Measurements from ENCODE around the gene RPL3. TPM values are rescaled to one million over a fixed set of nuclear protein-coding genes. Genes with fewer than 3 reads are reported as not detected.

RPL3 gene
- total RNA-seq: 1,000 to 10,000 TPM; 2,574 to 2,607 TPM
- polyA plus RNA-seq: 3,654 TPM

DNA sequence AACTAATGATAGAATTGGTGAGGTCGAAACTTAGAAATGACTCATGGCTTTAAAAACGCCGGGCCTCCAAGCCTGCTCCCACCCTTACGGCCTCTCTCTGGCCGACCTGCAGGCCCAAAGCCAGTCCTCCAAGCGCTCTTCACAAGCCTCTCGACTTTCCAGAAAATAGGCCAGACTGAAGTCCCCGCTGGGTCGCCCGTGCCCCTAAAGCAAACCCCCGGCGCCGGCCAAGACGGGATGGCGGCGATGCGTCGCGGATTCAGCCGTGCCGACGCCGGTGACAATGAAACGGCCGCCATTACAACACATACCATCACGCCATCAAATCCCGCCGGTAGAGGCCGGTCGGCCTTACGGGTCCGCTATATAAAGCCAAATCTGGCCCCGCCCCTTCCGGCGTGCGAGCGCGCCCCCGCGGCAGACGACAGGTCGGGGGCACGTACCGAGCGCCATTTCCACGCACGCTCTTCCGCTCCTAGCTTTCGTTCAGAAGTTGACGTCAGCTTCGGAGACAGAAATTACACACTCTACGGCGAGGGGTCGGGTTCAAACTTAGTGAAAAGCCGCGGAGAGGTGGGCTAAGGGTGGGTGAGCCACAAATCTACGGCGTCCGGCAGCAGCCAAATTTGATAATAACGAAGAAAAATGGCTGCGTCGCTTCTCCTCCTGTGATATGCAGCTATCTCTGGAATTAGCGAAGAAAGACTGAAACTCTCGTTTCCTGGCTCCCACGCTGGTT lies at the start of gene RPL3:
RPL3 (minus strand) TSS at position 340 of the 739 bp plus-strand sequence; CDS start at position 314, 26 bp downstream.
- Histone ChIP-seq H3K4me1 (ENCODE audit: insufficient read depth, low read length) (peaks cover 42% of the 10 kb centered on the region), H3K4me3 (ENCODE audit: low read length) (peak within 1 kb of the TSS; percentile 99), H3K27ac (ENCODE audit: low read depth, low read length) (peak within 1 kb of the TSS; percentile 93), H3K9me3 (ENCODE audit: low read length) (no peaks in the 10 kb centered on the region), H3K36me3 (ENCODE audit: insufficient read depth, low read length) (peaks cover 44% of the 10 kb centered on the region), H3K27me3 (ENCODE audit: insufficient read depth, low read length, poor library complexity, severe bottlenecking) (no peaks in the 10 kb centered on the region)
- peaks cover 8 to 56% (median 13%) of the 10 kb centered on the region in 3 donors for H3K36me3 Mint-ChIP-seq
- peaks cover 47 to 57% (median 52%) of the 10 kb centered on the region in 3 donors for H3K4me1 Mint-ChIP-seq
- H3K4me3 Mint-ChIP-seq: peak within 1 kb of the TSS; percentile 95 to 100 (median 99)
- H3K27ac Mint-ChIP-seq: peak within 1 kb of the TSS; percentile 90 to 99 (median 97)
- ChIA-PET CTCF (interaction anchor here (0.7 to 7.0 kb wide), 18 partner anchors 8 to 572 kb away, joined by 3 to 178 read pairs (median 6); partner anchors contain the start of genes ATF4, CBX6, CBX7 and TAB1), POLR2A (interaction anchor here (0.5 to 7.0 kb wide), 35 partner anchors 8 to 1119 kb away, joined by 3 to 89 read pairs (median 5); partner anchors contain the start of genes ATF4, CBX6, CBX7 and PDGFB)
- DNase-seq: peak; percentile 93 to 98 (median 97)
- H3K9me3 Mint-ChIP-seq: peaks cover 0 to 3% (median 0%) of the 10 kb centered on the region in 5 donors
- peaks cover 0 to 10% of the 10 kb centered on the region in 2 donors for H3K27me3 Mint-ChIP-seq

DNA sequence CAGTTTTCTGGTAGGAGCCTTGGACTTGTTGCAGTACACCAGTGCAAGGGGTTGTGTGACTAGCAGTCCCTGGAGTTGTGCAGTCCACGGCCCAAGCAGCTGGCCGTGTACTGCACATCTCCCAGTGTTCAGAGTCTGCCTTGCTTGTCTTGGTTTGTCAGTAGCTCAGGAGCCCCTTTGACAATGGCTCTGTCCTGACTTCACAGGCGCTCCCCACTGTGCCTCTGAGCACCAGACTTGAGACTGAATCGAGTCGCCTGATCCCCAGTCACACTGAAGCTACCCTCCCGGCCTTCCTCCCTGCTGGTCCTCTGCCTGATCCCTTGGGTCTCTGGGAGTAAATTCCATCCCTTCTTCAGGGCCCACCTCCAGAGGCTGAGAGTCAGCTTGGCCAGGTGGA lies 49.8 kb upstream of the RPL3 start:
- Mint-ChIP-seq H3K36me3 (no peaks in the 10 kb centered on the region), H3K4me3 (no peak overlapping the region), H3K9me3 (no peaks in the 10 kb centered on the region), H3K27ac (peak overlapping the region in 1 of 8 donors; percentile 63), H3K27me3 (no peaks in the 10 kb centered on the region), H3K4me1 (no peaks in the 10 kb centered on the region)
- no peaks in the 10 kb centered on the region for H3K27me3 ChIP-seq (ENCODE audit: insufficient read depth, low read length, poor library complexity, severe bottlenecking)
- ChIA-PET CTCF (interaction anchor here (1.1 kb wide), 1 partner anchor 30 kb away, joined by 3 read pairs; the partner anchor contains the start of gene TAB1), POLR2A (interaction anchor here (0.5 kb wide), 1 partner anchor 8 kb away, joined by 5 read pairs; no protein-coding TSS in a partner anchor)
- H3K4me3 ChIP-seq (ENCODE audit: low read length): no peak overlapping the region
- no peak for DNase-seq
- H3K36me3 ChIP-seq (ENCODE audit: insufficient read depth, low read length): no peaks in the 10 kb centered on the region
- H3K9me3 ChIP-seq (ENCODE audit: low read length): no peaks in the 10 kb centered on the region
- H3K27ac ChIP-seq (ENCODE audit: low read depth, low read length): no peak overlapping the region
- no peaks in the 10 kb centered on the region for H3K4me1 ChIP-seq (ENCODE audit: insufficient read depth, low read length)

DNA sequence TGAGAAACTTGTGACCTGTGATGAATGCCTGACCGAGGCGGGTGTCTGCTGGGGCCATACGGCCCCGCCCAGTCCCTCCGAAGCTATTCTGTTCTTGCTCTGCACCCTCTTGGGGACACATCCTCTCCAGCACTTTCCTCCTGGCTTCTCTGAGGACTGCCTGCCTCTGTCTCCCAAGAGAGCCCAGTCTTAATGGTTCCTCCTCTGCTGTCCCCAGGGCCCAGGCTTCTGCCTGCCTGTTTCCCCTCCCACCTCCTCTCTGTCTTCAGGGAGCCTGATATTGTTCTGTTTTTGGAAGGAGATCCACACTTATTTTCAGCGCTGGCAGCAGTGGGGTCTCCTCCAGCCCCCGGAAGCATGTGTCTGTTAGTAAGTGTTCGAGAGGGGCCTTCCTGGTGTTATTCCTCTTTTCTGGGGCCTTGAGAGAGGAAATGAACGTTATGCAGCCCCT lies 49.1 kb upstream of the RPL3 start:
- POLR2A ChIA-PET: no interaction called here
- H3K4me1 ChIP-seq (ENCODE audit: insufficient read depth, low read length): no peaks in the 10 kb centered on the region
- H3K9me3 Mint-ChIP-seq: no peaks in the 10 kb centered on the region

DNA sequence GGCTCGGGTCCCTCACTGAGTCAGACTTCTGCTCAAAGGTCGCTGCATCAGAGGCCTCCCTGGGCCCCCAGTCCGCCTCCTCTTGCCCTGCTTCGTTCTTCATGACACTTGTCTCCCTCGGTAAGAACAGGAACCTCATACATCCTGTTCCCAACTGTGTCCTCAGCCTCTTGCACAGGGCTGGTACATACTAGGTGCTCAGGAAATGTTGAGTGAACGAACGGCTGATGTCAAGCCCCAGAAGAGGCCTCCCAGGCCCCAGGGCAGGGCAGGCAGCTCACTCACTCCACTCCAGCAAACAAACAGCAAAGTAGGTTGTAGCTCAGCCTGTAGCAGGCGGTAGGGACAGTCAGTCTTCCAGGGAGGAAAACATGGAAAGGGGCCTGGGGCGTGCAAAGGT lies 47.6 kb upstream of the RPL3 start:
- H3K27me3 ChIP-seq (ENCODE audit: insufficient read depth, low read length, poor library complexity, severe bottlenecking): no peaks in the 10 kb centered on the region
- Mint-ChIP-seq H3K9me3 (no peaks in the 10 kb centered on the region), H3K27me3 (no peaks in the 10 kb centered on the region), H3K4me1 (no peaks in the 10 kb centered on the region), H3K4me3 (no peak overlapping the region), H3K27ac (peak overlapping the region in 1 of 8 donors; percentile 45), H3K36me3 (no peaks in the 10 kb centered on the region)
- ChIA-PET POLR2A (no interaction called here), CTCF (no interaction called here)
- no peak overlapping the region for H3K4me3 ChIP-seq (ENCODE audit: low read length)
- H3K27ac ChIP-seq (ENCODE audit: low read depth, low read length): no peak overlapping the region
- no peak for DNase-seq
- no peaks in the 10 kb centered on the region for H3K4me1 ChIP-seq (ENCODE audit: insufficient read depth, low read length)
- H3K36me3 ChIP-seq (ENCODE audit: insufficient read depth, low read length): no peaks in the 10 kb centered on the region
- no peaks in the 10 kb centered on the region for H3K9me3 ChIP-seq (ENCODE audit: low read length)

More for the DNA sequence above, 49.1 kb upstream of the RPL3 start:
- Histone ChIP-seq H3K27me3 (ENCODE audit: insufficient read depth, low read length, poor library complexity, severe bottlenecking) (no peaks in the 10 kb centered on the region), H3K9me3 (ENCODE audit: low read length) (no peaks in the 10 kb centered on the region), H3K27ac (ENCODE audit: low read depth, low read length) (no peak overlapping the region), H3K36me3 (ENCODE audit: insufficient read depth, low read length) (no peaks in the 10 kb centered on the region), H3K4me3 (ENCODE audit: low read length) (no peak overlapping the region)
- Mint-ChIP-seq H3K27ac (peak overlapping the region in 1 of 8 donors; percentile 39), H3K27me3 (no peaks in the 10 kb centered on the region), H3K4me3 (no peak overlapping the region), H3K4me1 (no peaks in the 10 kb centered on the region), H3K36me3 (no peaks in the 10 kb centered on the region)
- CTCF ChIA-PET: interaction anchor here (1.1 kb wide), 1 partner anchor 31 kb away, joined by 3 read pairs; the partner anchor contains the start of gene TAB1
- DNase-seq: no peak

DNA sequence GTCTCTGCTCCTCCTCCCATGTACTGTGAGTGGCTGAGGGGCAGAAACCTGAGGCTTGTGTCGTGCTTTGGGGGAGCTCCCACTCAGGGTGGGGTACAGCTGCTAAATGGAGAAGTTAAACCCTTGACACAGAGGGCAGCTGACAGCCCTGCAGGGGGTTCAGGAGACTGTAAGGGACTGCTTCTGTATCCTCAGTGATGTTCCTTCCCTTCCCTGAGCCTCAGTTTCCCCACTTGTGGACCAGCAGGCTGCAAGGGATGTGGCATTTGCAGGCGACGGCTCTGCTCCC lies 46.0 kb upstream of the RPL3 start:
- H3K9me3 Mint-ChIP-seq: no peaks in the 10 kb centered on the region
- Histone ChIP-seq H3K9me3 (ENCODE audit: low read length) (no peaks in the 10 kb centered on the region), H3K27ac (ENCODE audit: low read depth, low read length) (no peak overlapping the region), H3K4me1 (ENCODE audit: insufficient read depth, low read length) (no peaks in the 10 kb centered on the region), H3K4me3 (ENCODE audit: low read length) (no peak overlapping the region), H3K36me3 (ENCODE audit: insufficient read depth, low read length) (no peaks in the 10 kb centered on the region), H3K27me3 (ENCODE audit: insufficient read depth, low read length, poor library complexity, severe bottlenecking) (no peaks in the 10 kb centered on the region)
- POLR2A ChIA-PET: interaction anchor here (0.6 kb wide), 1 partner anchor 10 kb away, joined by 5 read pairs; no protein-coding TSS in a partner anchor
- no peak overlapping the region for H3K4me3 Mint-ChIP-seq
- H3K4me1 Mint-ChIP-seq: no peaks in the 10 kb centered on the region
- H3K27ac Mint-ChIP-seq: peak overlapping the region in 1 of 8 donors; percentile 58
- no peak for DNase-seq
- H3K36me3 Mint-ChIP-seq: no peaks in the 10 kb centered on the region
- no peaks in the 10 kb centered on the region for H3K27me3 Mint-ChIP-seq
- CTCF ChIA-PET: no interaction called here

DNA sequence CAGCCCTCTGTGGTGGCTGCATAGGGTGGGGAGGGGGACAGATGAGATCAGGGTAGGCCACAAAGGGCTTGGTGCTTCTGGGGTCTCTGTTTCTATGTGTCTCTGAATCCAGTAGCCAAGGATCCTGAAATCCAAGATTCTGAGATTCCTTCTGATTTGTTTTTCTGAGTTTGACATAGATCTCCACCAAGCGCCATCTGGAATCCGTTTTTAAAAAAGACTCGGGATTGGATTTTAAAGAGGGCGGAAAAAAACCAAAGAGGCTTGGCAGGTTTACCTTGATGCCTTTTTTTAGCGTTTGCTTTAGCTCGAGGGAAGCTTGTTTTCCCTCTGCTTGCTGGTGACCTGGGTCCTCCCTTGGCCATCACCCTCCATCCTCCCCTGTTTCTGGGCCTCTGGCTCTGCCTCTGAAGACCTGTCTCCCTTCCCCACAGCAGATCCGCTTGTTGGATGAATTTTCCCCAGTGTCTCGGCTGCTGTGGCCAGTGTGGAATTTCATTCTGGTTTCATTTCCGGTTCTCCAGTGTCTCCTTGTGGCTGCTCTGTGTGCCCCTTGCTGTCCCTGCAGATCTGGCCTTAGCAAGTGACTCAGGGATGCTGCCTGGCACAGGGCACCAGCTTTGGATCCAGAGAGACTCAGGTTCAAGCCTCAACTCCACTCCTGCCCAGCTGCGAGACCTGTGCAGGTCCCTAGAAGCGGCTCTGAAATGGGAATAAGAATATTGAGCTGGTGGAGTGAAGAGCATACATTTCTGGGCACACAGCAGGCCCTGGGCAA lies 45.5 kb upstream of the RPL3 start:
- H3K36me3 Mint-ChIP-seq: peaks cover 0 to 2% (median 0%) of the 10 kb centered on the region in 3 donors
- no peak overlapping the region for H3K4me3 ChIP-seq (ENCODE audit: low read length)
- no peak overlapping the region for H3K27ac ChIP-seq (ENCODE audit: low read depth, low read length)
- H3K27me3 Mint-ChIP-seq: no peaks in the 10 kb centered on the region
- no peaks in the 10 kb centered on the region for H3K27me3 ChIP-seq (ENCODE audit: insufficient read depth, low read length, poor library complexity, severe bottlenecking)
- CTCF ChIA-PET: no interaction called here
- H3K27ac Mint-ChIP-seq: peak overlapping the region in 1 of 8 donors; percentile 74
- no peaks in the 10 kb centered on the region for H3K9me3 ChIP-seq (ENCODE audit: low read length)
- H3K4me1 Mint-ChIP-seq: no peaks in the 10 kb centered on the region
- no peaks in the 10 kb centered on the region for H3K4me1 ChIP-seq (ENCODE audit: insufficient read depth, low read length)
- no peak for DNase-seq
- POLR2A ChIA-PET: interaction anchor here (0.6 kb wide), 1 partner anchor 10 kb away, joined by 5 read pairs; no protein-coding TSS in a partner anchor
- no peaks in the 10 kb centered on the region for H3K36me3 ChIP-seq (ENCODE audit: insufficient read depth, low read length)
- no peaks in the 10 kb centered on the region for H3K9me3 Mint-ChIP-seq
- no peak overlapping the region for H3K4me3 Mint-ChIP-seq

DNA sequence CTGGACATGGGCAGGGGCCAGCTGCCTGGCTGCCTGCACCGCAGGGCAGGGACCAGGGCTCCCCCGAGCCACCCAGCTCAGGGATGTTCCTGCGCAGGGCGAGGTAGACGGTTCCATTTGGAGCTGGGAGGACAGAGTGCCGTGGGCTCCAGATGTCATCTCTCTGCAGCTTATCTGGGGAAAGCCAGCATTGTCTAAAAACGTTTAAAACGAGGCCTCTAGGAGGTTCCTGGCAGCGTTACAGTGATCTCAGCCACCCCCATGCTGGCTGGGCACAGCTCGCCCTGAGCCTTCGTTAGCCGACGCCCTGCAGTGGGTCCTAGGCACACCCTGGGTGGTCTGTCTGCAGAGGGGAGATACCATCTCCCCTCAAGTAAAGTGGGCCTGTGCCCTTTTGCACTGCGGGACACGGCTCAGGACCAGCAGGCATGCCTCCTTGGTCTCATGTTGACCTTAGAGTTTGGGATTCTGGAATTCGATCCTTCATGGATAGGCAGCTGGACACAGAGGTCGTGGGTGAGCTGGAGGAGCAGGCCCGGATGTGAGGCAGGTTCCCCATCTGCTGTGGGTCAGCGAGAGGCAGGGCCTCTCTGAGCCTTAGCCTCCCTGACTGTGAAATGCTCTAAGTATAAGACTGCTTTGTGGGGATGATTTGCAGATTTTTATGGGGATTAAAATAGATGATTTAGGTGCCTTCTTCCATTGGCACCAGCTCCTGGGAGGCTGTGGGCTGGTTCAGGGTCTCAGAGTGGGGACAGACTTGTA lies 44.5 kb upstream of the RPL3 start:
- peak overlapping the region in 3 of 8 donors; percentile 22 to 61 (median 37) for H3K27ac Mint-ChIP-seq

More for the DNA sequence above, 44.5 kb upstream of the RPL3 start:
- Mint-ChIP-seq H3K36me3 (peaks cover 0 to 2% (median 0%) of the 10 kb centered on the region in 3 donors), H3K4me3 (no peak overlapping the region), H3K27me3 (peaks cover 0 to 1% of the 10 kb centered on the region in 2 donors), H3K4me1 (no peaks in the 10 kb centered on the region), H3K9me3 (no peaks in the 10 kb centered on the region)
- DNase-seq: no peak
- Histone ChIP-seq H3K27me3 (ENCODE audit: insufficient read depth, low read length, poor library complexity, severe bottlenecking) (no peaks in the 10 kb centered on the region), H3K27ac (ENCODE audit: low read depth, low read length) (no peak overlapping the region), H3K4me1 (ENCODE audit: insufficient read depth, low read length) (no peaks in the 10 kb centered on the region), H3K9me3 (ENCODE audit: low read length) (no peaks in the 10 kb centered on the region), H3K36me3 (ENCODE audit: insufficient read depth, low read length) (no peaks in the 10 kb centered on the region), H3K4me3 (ENCODE audit: low read length) (no peak overlapping the region)
- CTCF ChIA-PET: no interaction called here
- POLR2A ChIA-PET: no interaction called here

Data from CD8-positive, alpha-beta memory T cell (primary cell).